SIG-M5 (cell line): Measurements from ENCODE around the gene LRP8.

ENCODE experiments used
- DNase-seq: peaks from one replicate; lab custom pipeline; 2025; lab: John Stamatoyannopoulos, UW

The LRP8 gene

DNA sequence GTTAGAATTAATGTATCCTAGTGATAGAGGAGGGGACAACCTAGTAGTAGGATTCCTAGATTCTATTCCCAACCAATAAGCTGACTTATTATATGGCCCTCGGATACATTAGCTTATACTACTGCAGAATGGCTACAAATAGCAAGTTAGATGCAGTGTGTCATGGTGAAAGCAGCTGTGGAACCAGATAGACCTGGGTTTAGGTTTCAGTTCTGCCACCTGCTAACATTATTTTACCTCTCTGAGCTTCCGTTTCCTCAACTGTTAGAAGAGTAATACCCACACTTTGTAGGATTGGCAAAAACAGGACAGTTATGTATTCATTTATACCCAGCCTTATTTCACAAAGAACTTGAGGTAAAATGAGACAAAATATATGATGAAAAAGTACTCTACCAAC, 67.9 kb downstream of the LRP8 start:
- no peak for DNase-seq

DNA sequence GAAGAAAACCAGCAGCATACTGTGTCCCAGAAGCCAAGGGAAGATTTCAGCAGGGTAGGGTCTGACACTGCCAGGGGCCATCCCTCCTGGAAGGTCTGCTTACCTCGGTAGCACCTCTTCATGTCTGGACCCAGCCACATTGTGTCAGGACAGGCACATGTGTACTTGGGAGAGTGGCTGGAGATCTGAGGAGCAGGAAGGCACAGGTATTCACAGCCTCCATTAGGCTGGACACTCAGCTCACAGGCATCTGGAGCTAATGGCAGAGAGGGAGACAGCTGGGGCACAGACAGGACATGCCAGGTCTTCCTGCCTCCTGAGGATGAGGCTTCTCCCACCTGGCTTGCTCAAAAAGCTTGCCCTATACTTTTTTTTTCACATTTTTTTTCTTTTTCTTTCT, 69.7 kb downstream of the LRP8 start:
- no peak for DNase-seq

DNA sequence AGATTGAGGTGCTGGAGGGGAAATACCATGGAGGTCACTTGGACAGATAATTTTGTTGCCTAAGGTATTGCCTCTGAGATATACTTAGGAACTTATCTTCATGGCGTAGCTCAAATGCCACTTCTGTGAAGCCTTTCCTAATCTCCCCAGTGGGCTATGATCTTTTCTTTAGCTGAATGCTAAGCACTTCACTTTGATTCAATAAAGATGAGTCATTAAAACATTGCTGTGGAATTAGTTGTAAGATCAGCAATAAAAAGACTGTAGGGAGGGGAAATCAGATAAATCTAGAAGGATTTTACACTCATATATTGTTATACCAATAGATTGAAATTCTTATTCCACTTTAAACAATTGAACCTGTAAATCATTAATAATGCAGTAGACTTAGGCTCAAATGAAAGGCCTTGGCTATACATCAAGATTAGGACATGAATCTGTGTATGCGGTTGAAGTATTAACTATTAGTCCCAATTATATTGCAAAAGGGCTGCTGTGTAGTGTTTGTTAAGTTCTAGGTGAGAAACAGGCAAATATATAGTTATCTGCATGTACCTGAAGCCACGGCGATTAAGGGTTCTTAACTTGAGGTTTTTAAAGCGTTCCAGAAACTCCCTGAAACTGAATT, 70.3 kb downstream of the LRP8 start:
- DNase-seq = no peak

DNA sequence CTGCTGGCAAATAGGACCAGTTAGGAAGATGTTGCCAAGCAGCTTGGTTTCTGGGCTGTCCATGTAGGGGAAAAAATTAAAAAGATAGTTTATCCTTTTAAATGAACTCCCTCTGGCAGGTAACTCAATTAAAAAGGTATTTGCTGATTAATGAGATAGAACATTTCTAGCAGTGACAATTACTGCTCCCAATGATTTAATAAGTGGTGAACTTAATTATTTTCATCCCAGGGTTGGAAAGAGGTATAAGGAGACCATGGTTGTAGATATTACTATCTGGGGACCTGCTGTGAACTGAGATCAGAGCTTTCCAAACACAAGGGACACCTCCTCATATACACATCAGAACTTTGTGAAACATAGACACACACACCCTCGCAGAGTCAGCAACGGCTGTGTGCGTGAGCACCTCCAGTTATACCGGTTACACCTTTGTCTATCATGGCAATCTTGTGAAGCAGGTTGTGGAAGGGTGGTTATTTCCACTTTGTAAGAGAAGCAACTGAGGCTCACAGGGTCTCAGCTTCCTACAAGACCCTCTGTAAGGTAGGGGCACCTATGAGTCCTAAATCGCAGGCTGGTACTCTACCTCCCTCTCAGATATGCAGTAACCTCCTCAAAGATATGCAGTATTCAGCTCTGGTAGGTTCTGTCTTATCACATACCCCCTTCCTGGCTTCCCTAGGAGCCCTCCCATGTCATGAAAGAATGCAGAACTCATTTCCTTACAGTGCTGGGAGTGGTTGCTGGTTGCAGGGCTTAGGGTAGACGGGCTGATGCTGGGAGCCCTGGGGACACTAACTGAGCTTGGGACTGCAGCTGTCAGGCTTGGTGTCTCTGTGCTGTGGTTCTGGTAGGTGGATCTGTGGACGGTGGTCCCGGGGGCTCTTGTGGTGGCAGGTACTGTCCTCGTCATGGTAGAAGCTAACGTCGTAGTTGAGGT, 71.1 kb downstream of the LRP8 start:
- DNase-seq = no peak

DNA sequence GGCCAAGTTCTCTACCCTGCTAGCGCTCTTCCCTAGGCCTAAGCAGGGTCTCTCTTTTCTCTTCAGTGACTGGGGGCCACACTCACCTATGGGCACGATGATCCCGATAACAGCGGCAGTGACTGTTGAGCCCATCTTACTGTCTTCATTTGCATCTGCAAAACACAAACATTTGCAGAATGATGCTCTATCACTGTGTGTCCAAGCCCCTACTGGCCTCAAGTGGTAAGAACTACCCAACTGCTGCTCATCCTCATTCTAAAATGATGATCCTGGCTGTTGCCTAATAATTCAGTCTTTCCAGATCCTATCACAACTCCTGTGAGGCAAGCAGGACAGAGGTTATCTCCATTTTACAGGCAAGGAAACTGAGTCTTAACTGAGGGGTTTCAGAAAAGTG, 72.8 kb downstream of the LRP8 start:
- no peak for DNase-seq

DNA sequence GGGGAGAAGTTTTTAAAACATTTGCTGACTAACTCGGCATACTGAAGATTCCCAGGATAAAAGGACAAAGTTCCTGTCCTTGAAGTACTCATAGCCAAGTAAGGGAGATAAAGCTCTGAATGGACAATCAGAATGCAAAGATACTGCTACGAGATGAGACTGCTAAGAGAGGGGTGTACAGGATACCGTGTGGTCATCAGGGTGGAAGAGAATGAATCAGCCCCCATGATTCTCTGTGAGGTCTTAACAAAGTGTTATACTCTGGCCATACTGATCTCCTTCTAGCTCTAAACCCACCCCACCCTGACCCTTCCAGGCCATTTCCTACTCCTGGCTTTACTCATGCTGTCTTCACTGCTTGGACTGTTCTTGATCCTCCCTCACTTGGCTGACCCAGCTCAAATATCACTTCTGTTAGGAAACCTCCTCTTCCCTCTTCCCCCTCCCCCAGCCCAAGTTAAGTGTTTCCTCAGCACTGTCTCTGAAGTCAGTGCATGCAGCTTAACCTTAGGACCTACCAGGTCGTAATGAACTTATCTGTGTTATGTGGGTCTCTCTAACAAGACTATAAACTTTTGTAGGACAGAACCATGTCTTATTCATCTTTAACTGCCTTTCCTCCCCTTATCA, 73.7 kb downstream of the LRP8 start:
- no peak for DNase-seq

DNA sequence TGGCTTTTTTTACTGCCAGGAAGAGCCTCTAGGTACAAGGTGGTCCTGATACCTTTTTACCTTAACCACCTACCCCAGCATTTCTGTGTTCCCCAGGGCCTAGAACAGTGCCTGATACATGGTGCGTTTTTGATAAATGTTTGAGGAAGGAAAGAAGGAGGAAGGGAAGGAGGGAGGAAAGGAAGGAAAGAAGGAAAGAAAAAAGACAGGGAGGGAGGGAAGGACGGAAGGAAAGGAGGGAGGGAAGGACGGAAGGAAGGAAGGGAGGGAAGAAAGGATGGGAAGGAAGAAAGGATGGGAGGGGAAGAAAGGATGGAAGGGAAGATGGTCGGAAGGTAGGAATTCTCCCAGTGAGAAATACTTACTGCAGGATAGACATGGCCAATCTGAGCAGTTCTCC, 77.5 kb downstream of the LRP8 start:
- no peak for DNase-seq

DNA sequence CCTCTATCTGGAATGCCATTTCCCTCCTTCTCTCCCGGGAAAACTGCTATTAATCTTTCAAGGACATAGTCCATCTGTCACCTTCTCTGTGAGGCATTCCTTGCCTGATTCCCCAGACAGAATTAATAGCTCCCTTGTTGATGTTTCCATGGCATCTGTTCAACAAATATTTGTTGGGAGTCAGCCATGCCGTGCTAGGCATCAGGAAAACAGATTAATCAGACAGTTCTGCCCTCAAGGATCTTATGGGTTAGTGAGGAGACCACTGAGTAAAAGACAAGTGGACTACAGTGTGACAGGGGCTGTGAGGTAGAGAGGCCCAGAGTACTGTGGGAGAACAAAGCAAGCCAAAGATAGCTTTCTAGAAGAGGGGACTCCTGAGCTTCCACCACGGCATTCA, 78.2 kb downstream of the LRP8 start:
- no peak for DNase-seq

DNA sequence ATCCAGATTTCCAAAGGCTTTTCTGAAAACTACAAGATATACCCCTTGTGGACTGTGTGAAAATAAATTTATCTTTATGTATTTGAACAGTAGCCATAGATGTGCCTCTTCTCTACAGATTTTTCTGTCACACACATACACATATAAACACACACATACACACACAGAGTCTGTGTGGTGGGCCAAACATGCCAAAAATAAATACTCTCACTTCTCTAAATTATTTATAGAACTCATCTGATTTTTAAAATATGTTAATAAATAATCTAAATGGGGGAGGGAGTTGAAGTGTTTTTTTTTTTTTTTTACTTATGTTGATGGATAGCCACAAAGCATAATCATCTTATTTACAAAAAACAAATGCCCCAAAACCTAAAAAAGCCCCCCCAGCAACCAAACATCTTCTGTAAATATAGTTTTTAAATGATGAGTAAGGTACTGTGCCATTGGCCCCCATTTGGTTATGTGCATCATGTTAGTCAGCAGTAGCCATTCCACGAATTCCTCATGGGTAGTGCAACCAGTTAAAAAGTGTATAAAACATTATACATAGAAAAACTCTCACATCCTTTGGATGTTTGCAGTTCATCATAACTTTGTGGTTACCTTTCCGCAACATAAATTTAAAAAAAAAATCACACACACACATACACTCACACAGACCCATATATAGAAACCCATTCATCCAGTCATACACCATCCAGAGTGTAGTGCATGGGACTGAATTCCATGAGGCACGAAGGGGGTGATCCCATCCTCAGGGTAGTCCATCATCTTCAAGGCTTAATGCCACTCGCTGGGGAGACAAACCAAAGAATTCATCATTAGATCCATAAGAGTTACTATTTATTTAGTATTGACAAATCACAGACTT, 81.4 kb downstream of the LRP8 start:
- no peak for DNase-seq

DNA sequence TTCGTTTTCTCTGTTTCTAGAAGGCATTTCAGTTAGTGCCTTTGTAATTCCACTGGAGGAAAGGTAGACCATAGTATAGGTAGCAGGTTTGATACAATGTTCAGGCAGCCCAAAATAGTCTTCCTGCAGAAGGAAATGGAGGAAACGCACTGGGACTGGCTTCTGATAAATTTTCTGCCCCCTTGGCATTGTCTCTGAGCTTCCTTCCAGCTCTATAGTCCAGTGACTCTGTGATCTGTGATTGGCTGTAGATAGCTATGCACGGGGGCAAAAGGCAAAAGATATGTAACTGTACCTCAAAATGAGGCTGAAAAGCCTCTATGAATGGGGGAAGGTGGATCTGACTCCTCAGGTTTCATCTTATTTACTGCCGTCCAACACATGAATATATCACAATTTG, 83.7 kb downstream of the LRP8 start:
- DNase-seq = no peak

DNA sequence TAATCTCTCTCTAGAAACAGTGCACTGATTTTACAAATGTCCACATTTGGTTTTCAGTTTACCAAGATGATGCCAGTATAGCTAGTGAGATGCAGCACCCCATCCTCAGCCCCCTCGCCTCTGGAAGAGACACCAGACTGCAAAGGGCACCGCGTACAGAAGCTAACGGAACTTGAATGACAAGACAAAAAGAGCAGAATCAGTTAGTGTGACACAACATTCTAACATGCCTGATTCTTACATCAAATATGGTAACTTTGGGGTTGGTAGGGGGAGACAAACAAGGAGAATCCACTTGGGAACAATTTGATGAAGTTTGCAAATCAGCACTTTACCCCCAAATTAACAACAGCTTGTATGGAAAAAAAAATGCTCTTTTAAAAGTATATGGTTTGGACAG, 85.5 kb downstream of the LRP8 start:
- DNase-seq = no peak

DNA sequence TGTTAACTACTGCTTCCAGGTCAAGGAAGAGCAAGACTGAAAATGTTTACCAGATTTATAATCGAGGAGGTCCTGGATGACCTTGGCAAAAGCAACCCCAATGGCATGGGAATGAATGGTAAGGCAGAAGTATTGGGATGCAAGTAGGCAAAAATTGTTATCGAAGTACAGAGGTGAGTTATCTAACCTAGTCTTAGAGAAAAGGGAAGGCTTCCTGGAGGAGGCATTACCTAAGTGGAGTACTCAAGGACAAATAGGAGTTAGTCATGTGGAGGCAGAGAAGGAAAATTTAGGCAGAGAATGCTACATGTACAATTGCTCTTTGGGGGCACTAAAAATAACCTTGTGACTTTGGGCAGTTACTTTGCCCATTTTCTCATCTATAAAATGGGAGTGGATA, 86.0 kb downstream of the LRP8 start:
- no peak for DNase-seq

DNA sequence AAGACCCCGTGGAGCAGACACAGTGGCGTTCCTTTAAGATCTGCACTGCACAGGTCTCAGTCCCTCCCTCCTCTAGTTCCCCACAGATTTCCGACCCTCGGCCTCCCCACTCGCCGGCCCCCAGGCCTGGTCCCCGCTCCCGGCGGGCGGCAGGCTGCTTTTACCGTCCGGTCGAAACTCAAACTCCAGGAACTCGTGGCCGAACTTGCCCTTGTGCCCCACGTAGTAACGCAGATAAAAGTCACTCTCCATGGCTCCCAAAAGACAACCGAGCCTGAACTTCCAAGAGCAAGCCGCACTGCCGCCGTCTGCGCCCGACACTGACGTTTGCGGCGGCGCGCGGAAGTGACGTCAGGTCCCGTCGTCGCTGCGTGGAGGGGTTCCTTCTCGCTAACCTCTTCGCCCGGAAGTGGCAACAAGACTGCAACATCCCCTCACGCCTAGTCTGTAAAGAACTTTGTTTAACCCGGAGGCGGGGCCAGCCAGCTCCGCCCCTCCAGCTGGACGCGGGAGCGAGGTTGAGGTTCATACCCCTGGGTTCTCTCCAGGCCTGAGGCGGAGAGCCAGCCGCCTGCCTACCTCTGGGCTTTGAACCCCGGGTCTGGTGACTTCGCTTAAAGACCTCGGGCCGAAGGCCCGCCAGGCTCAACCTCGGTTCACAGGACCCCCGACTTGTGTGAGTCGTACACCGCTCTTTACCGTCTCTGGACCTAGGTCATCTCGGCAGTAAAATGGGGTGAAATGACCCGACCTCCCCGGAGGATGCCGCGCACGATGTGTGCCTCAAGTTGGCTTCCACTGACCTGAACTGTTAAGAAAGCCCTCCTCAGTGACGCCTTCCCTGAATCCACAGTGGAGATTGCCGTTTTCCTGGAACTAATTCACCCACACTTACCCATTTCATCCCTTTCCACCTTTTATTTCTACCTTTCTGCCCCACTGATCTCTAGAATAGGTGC, 89.4 kb downstream of the LRP8 start, which contains the start of gene MAGOH:
Gene MAGOH, minus strand, starts transcription at position 322 of the 959 bp plus-strand sequence. Its CDS starts 70 bp downstream, at position 252.
- peak; percentile 52 for DNase-seq

DNA sequence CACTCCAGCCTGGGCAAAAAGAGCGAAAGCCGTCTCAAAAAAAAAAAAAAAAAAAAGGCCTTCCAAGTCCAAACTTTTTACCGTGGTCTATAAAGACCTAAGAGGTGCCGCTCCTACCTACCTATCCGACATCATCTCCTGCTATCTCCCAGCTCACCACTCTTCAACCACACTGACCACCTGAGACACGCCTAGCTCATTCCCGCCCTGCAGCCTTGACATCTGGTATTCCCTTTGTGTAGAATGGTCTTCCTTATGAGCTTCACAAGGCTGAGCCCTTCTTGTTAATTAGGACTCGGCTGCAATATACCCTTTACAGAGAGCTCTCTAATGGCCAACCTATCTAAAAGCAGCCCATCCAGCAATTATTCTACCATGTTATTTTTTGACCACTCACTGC, 90.2 kb downstream of the LRP8 start:
- no peak for DNase-seq

DNA sequence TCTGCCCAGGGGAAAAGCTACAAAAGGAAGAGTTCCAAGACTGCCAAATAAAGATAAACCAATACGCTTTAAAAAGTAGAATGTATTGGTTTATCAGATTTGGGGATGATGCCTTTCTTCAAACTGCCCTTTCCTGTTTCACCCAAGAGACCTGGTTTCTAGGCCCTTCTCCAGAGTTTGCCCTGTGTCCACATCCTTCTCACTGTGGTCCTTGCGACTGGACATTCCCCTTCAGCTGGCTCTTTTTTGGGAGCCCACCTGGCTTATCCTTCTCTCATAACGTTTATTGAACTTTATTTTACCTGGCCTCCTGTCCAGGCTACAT, 106.9 kb downstream of the LRP8 start:
- no peak for DNase-seq

DNA sequence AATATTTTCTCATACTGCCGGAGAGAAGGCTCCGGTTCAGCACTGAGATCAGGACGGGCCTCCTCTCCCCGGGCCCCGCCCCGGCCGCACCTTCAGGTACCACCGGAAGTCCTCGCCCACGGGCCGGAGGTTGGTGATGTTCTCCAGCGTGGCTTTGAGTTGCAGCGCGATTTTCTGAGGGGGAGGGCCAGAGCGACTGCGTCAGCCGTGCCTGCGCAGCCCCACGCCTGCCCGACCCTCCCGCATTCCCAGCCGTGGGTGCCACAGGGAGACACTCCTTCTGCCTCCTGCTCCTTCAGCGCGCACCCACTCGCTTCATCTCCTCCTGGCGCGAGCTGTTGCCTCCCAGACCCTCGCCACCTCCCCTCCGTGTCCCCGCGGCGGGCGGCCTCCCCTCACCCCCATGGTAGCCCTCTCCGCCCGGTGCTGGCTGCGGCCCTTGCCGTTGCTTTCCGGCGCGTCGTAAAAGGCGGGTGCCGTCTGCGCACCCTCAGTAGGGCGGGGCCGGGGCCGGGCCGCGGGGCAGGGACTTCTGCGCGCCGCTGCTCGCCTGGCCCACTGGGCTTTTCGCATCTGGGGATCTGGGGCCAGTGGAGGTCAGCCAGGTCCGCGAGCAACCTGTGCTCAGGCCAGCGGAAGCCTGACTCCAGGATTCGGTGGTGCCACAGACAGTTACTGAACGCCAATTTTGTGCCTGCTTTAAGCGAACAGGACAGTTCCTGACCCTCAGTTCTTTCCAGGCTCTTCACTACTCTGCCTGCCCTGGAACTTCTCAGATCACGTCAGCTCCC, 107.5 kb downstream of the LRP8 start, which contains the start of gene CZIB:
Gene CZIB, minus strand, starts transcription at position 464 of the 791 bp plus-strand sequence. Its CDS starts 59 bp downstream, at position 405.
- DNase-seq = peak; percentile 62

DNA sequence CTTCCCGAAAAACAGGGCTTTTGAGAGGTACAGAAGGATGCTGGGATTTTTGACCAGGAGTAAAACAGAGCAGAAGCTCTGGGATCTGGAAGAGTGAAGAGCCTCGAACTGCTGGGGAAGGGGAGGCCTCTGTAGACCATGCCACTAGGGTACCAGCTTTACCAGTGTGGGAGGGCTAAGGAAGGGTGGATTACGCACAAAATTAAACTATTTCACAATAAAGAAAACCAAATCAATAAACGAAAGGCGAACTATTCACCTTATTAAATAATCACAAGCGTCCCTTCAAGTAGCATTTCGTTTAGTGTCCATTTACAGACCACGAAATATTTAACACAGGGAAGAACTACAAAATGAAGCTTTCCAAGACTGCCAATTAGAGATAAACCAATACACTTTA, 108.2 kb downstream of the LRP8 start:
- DNase-seq = no peak

DNA sequence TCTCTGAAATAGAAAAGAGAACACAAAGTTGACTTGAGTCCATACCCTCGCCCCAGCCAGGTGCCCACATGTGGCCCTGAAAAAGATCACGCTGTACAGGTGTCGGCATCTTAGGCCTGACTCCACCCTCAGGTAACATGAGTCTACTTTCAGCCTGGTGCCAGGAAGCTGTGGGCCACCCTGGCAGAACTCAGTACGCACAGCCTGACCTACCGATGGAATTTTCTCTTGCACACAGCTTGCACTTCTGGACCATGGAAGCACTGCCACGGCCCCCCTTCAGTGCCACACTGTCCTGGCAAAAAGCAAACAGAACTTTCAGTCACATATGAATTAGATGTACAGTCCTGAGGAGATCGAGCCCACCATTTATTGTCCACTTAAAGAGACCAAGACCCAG, 109.7 kb downstream of the LRP8 start:
- no peak for DNase-seq

DNA sequence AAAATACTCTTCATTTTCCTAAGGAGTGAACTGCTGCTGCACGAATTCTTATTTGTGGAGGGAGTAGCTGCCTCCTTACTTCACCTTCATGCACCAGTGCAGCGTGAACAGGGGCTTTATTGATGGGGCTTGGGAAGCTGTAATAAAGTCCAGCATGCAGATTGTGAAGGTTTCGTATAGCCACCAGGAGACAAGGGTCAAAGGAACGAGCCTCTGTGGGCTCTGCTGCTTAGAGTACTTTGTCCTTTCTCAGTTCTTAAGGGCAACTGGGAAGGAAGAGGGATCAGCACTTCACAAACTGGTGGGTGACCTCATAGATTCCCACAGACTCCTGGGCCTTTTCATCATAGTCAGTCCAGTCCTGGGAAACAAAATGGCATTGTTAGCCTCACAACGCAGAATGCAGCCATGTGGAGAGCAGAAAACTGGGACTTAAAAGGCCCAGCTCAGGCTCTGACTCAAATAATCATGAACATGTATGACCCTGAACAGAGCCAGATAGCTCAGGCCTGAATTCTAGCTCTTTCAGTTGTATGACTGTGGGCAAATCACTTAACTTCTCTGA, 113.4 kb downstream of the LRP8 start:
- no peak for DNase-seq

DNA sequence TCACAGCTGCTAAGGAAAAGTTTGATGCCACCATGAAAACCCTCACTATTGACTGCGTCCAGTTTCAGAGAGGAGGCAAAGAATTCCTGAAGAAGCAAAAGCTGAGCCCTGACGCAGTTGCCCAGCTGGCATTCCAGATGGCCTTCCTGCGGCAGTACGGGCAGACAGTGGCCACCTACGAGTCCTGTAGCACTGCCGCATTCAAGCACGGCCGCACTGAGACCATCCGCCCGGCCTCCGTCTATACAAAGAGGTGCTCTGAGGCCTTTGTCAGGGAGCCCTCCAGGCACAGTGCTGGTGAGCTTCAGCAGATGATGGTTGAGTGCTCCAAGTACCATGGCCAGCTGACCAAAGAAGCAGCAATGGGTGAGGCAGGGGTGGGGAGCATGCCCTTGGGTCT, 116.9 kb downstream of the LRP8 start:
- DNase-seq = no peak
